Measurements from ENCODE around the gene DRAP1.
"Not testable (repeated sequence)": the region's sequence is repeated elsewhere in the genome, so short reads cannot be mapped to it uniquely, and the experiment has no call there.

Gene DRAP1

GRCh38 chr11:65934014-65934413 is 14.8 kb downstream of the DRAP1 start:
- DNase-seq, result no peak

- no peak for DNase-seq
These were observed 18.5 kb downstream of the DRAP1 start for GRCh38 chr11:65937766-65938165.

GRCh38 chr11:65941720-65942310 is 22.6 kb downstream of the DRAP1 start:
- no peak for DNase-seq

GRCh38 chr11:65942531-65942930 is 23.3 kb downstream of the DRAP1 start:
- no peak for DNase-seq

GRCh38 chr11:65944191-65944590 is 25.0 kb downstream of the DRAP1 start:
- no peak for DNase-seq

- no peak for DNase-seq
These were observed 25.5 kb downstream of the DRAP1 start for GRCh38 chr11:65944767-65945166.

GRCh38 chr11:65945430-65945911 is 26.2 kb downstream of the DRAP1 start, which contains the start of gene TSGA10IP:
TSS of gene TSGA10IP (plus strand) at chr11:65945480. CDS start at chr11:65945676, 196 bp downstream.
- no peak for DNase-seq

- no peak for DNase-seq
These were observed 26.8 kb downstream of the DRAP1 start for GRCh38 chr11:65945941-65946558.

GRCh38 chr11:65946655-65947054 is 27.4 kb downstream of the DRAP1 start:
- no peak for DNase-seq

- DNase-seq, result no peak
These were observed 27.9 kb downstream of the DRAP1 start for GRCh38 chr11:65947133-65947532.

GRCh38 chr11:65947603-65948125 is 28.4 kb downstream of the DRAP1 start:
- DNase-seq, result no peak

- DNase-seq, result not testable (repeated sequence)
These were observed 31.5 kb downstream of the DRAP1 start for GRCh38 chr11:65950711-65951110.

- not testable (repeated sequence) for DNase-seq
These were observed 32.4 kb downstream of the DRAP1 start for GRCh38 chr11:65951641-65952040.

GRCh38 chr11:65952052-65952521 is 32.9 kb downstream of the DRAP1 start:
- no peak for DNase-seq

GRCh38 chr11:65953471-65953870 is 34.2 kb downstream of the DRAP1 start:
- DNase-seq, result no peak

GRCh38 chr11:65954771-65955170 is 35.5 kb downstream of the DRAP1 start:
- peak; percentile 44 to 72 for DNase-seq

- DNase-seq, result no peak
These were observed 39.1 kb downstream of the DRAP1 start for GRCh38 chr11:65958291-65958690.

GRCh38 chr11:65958774-65959420 is 39.7 kb downstream of the DRAP1 start:
- no peak for DNase-seq

- no peak for DNase-seq
These were observed 41.6 kb downstream of the DRAP1 start for GRCh38 chr11:65960824-65961266.

- DNase-seq, result peak; percentile 97 to 99
These were observed 42.3 kb downstream of the DRAP1 start, which contains the start of gene SART1 for GRCh38 chr11:65961267-65962140. TSS of gene SART1 (plus strand) at chr11:65961734. CDS start at chr11:65961781, 47 bp downstream.

- no peak for DNase-seq
These were observed 42.9 kb downstream of the DRAP1 start for GRCh38 chr11:65962141-65962564.

- no peak for DNase-seq
These were observed 45.7 kb downstream of the DRAP1 start for GRCh38 chr11:65964906-65965305.

Measured in NCI-H526 (cell line).